Activated T-cell treated with anti-CD3 and anti-CD28 coated beads for 4 hours (primary cell): ENCODE results near the gene UPK1A.

Experiments used
- DNase-seq: peaks from one replicate; pipeline ENCODE4 v3.0.0-alpha.2; 2020

UPK1A gene

GRCh38 chr19:35666251-35666913 lies at the start of gene UPK1A:
Gene UPK1A (plus strand): TSS chr19:35666517. CDS start chr19:35666813, 296 bp downstream.
- no peak for DNase-seq

GRCh38 chr19:35618857-35619256 lies 47.5 kb upstream of the UPK1A start:
- DNase-seq: no peak

- DNase-seq: no peak
Observed at GRCh38 chr19:35619290-35619923, 46.9 kb upstream of the UPK1A start.

GRCh38 chr19:35620001-35620400 lies 46.3 kb upstream of the UPK1A start:
- DNase-seq: no peak

- DNase-seq: no peak
Observed at GRCh38 chr19:35621708-35622107, 44.6 kb upstream of the UPK1A start.

GRCh38 chr19:35622750-35623149 lies 43.6 kb upstream of the UPK1A start:
- no peak for DNase-seq

- DNase-seq: no peak
Observed at GRCh38 chr19:35623327-35624010, 42.8 kb upstream of the UPK1A start.

GRCh38 chr19:35628264-35628564 lies 38.1 kb upstream of the UPK1A start:
- no peak for DNase-seq

GRCh38 chr19:35628565-35629331 lies 37.6 kb upstream of the UPK1A start, which contains the start of gene RBM42:
Gene RBM42 (plus strand): TSS chr19:35629036. CDS start chr19:35629154, 118 bp downstream.
- DNase-seq: peak; percentile 98

GRCh38 chr19:35629332-35629633 lies 37.0 kb upstream of the UPK1A start:
- no peak for DNase-seq

- no peak for DNase-seq
Observed at GRCh38 chr19:35633727-35634440, 32.4 kb upstream of the UPK1A start.

- DNase-seq: no peak
Observed at GRCh38 chr19:35636651-35637050, 29.7 kb upstream of the UPK1A start.

- DNase-seq: no peak
Observed at GRCh38 chr19:35637165-35637564, 29.2 kb upstream of the UPK1A start.

GRCh38 chr19:35639321-35639639 lies 27.0 kb upstream of the UPK1A start:
- DNase-seq: no peak

GRCh38 chr19:35639863-35640262 lies 26.5 kb upstream of the UPK1A start:
- DNase-seq: no peak

GRCh38 chr19:35641515-35642151 lies 24.7 kb upstream of the UPK1A start, which contains the start of gene ETV2:
Gene ETV2 (plus strand): TSS chr19:35641745. CDS start chr19:35642461, 716 bp downstream.
- DNase-seq: peak; percentile 51

GRCh38 chr19:35642312-35642711 lies 24.0 kb upstream of the UPK1A start:
- DNase-seq: no peak

- DNase-seq: no peak
Observed at GRCh38 chr19:35642798-35643254, 23.5 kb upstream of the UPK1A start.

- peak; percentile 69 for DNase-seq
Observed at GRCh38 chr19:35643255-35644205, 22.8 kb upstream of the UPK1A start.

- peak; percentile 85 for DNase-seq
Observed at GRCh38 chr19:35644206-35644986, 21.9 kb upstream of the UPK1A start.
